Measurements from ENCODE around the gene NALCN.

Gene NALCN

GRCh38 chr13:101170306-101170705 is 246.0 kb downstream of the NALCN start:
- Histone ChIP-seq H3K27me3 (ENCODE audit: insufficient read depth, insufficient read length) (no peaks in the 10 kb centered on the region), H3K9me3 (ENCODE audit: insufficient read depth, low read length) (peaks cover 8% of the 10 kb centered on the region; the same call in 1 of the 2 replicates), H3K36me3 (ENCODE audit: insufficient read depth, insufficient read length, low read length) (no peaks in the 10 kb centered on the region), H3K9ac (ENCODE audit: insufficient read length, low read depth) (no peak overlapping the region), H3K4me1 (ENCODE audit: insufficient read depth, insufficient read length) (no peaks in the 10 kb centered on the region), H3K4me3 (ENCODE audit: insufficient read length, low read depth) (no peak overlapping the region)
- DNase-seq (ENCODE audit: low read depth, low spot score), result no peak
- TF ChIP-seq ZNF274 (IDR thresholded peaks at IDR 0.05; ENCODE audit: low read depth, low read length) (no peak), YY1 (IDR thresholded peaks at IDR 0.05; ENCODE audit: insufficient read depth, insufficient read length) (no peak)

- no peaks in the 10 kb centered on the region for H3K4me1 ChIP-seq (ENCODE audit: insufficient read depth, insufficient read length)
- H3K27me3 ChIP-seq (ENCODE audit: insufficient read depth, insufficient read length), result no peaks in the 10 kb centered on the region
- no peak overlapping the region for H3K9ac ChIP-seq (ENCODE audit: insufficient read length, low read depth)
- TF ChIP-seq YY1 (IDR thresholded peaks at IDR 0.05; ENCODE audit: insufficient read depth, insufficient read length), result no peak
- TF ChIP-seq ZNF274 (IDR thresholded peaks at IDR 0.05; ENCODE audit: low read depth, low read length), result no peak
- TF ChIP-seq SUZ12 (IDR thresholded peaks at IDR 0.05; ENCODE audit: extremely low read depth, insufficient read depth, insufficient read length), result no peak
- H3K9me3 ChIP-seq (ENCODE audit: insufficient read depth, low read length), result no peaks in the 10 kb centered on the region
- no peak overlapping the region for H3K4me3 ChIP-seq (ENCODE audit: insufficient read length, low read depth)
- no peak for DNase-seq (ENCODE audit: low read depth, low spot score)
- H3K36me3 ChIP-seq (ENCODE audit: insufficient read depth, insufficient read length, low read length), result no peaks in the 10 kb centered on the region
These were observed 259.0 kb downstream of the NALCN start for GRCh38 chr13:101157261-101157660.

GRCh38 chr13:101155920-101156319 is 260.4 kb downstream of the NALCN start:
- Histone ChIP-seq H3K27me3 (ENCODE audit: insufficient read depth, insufficient read length) (no peaks in the 10 kb centered on the region), H3K9me3 (ENCODE audit: insufficient read depth, low read length) (no peaks in the 10 kb centered on the region), H3K9ac (ENCODE audit: insufficient read length, low read depth) (no peak overlapping the region), H3K4me3 (ENCODE audit: insufficient read length, low read depth) (no peak overlapping the region), H3K4me1 (ENCODE audit: insufficient read depth, insufficient read length) (no peaks in the 10 kb centered on the region), H3K36me3 (ENCODE audit: insufficient read depth, insufficient read length, low read length) (no peaks in the 10 kb centered on the region)
- TF ChIP-seq ZNF274 (IDR thresholded peaks at IDR 0.05; ENCODE audit: low read depth, low read length) (no peak), SUZ12 (IDR thresholded peaks at IDR 0.05; ENCODE audit: extremely low read depth, insufficient read depth, insufficient read length) (no peak), YY1 (IDR thresholded peaks at IDR 0.05; ENCODE audit: insufficient read depth, insufficient read length) (no peak)
- DNase-seq (ENCODE audit: low read depth, low spot score), result no peak

- no peak overlapping the region for H3K4me3 ChIP-seq (ENCODE audit: insufficient read length, low read depth)
- TF ChIP-seq YY1 (IDR thresholded peaks at IDR 0.05; ENCODE audit: insufficient read depth, insufficient read length) (no peak), SUZ12 (IDR thresholded peaks at IDR 0.05; ENCODE audit: extremely low read depth, insufficient read depth, insufficient read length) (no peak), ZNF274 (IDR thresholded peaks at IDR 0.05; ENCODE audit: low read depth, low read length) (no peak)
- H3K9ac ChIP-seq (ENCODE audit: insufficient read length, low read depth), result no peak overlapping the region
- DNase-seq (ENCODE audit: low read depth, low spot score), result no peak
- H3K4me1 ChIP-seq (ENCODE audit: insufficient read depth, insufficient read length), result no peaks in the 10 kb centered on the region
- H3K9me3 ChIP-seq (ENCODE audit: insufficient read depth, low read length), result no peaks in the 10 kb centered on the region
- H3K36me3 ChIP-seq (ENCODE audit: insufficient read depth, insufficient read length, low read length), result no peaks in the 10 kb centered on the region
- no peaks in the 10 kb centered on the region for H3K27me3 ChIP-seq (ENCODE audit: insufficient read depth, insufficient read length)
These were observed 264.1 kb downstream of the NALCN start for GRCh38 chr13:101152184-101152583.

GRCh38 chr13:101150998-101151397 is 265.3 kb downstream of the NALCN start:
- no peaks in the 10 kb centered on the region for H3K9me3 ChIP-seq (ENCODE audit: insufficient read depth, low read length)
- no peaks in the 10 kb centered on the region for H3K36me3 ChIP-seq (ENCODE audit: insufficient read depth, insufficient read length, low read length)
- H3K4me1 ChIP-seq (ENCODE audit: insufficient read depth, insufficient read length), result no peaks in the 10 kb centered on the region
- TF ChIP-seq SUZ12 (IDR thresholded peaks at IDR 0.05; ENCODE audit: extremely low read depth, insufficient read depth, insufficient read length), result no peak
- no peak for TF ChIP-seq YY1 (IDR thresholded peaks at IDR 0.05; ENCODE audit: insufficient read depth, insufficient read length)
- TF ChIP-seq ZNF274 (IDR thresholded peaks at IDR 0.05; ENCODE audit: low read depth, low read length), result no peak
- H3K4me3 ChIP-seq (ENCODE audit: insufficient read length, low read depth), result no peak overlapping the region
- no peak overlapping the region for H3K9ac ChIP-seq (ENCODE audit: insufficient read length, low read depth)
- no peaks in the 10 kb centered on the region for H3K27me3 ChIP-seq (ENCODE audit: insufficient read depth, insufficient read length)
- DNase-seq (ENCODE audit: low read depth, low spot score), result no peak

GRCh38 chr13:101149735-101150384 is 266.4 kb downstream of the NALCN start:
- no peak for DNase-seq (ENCODE audit: low read depth, low spot score)
- Histone ChIP-seq H3K27me3 (ENCODE audit: insufficient read depth, insufficient read length) (no peaks in the 10 kb centered on the region), H3K4me3 (ENCODE audit: insufficient read length, low read depth) (no peak overlapping the region), H3K36me3 (ENCODE audit: insufficient read depth, insufficient read length, low read length) (no peaks in the 10 kb centered on the region), H3K9ac (ENCODE audit: insufficient read length, low read depth) (no peak overlapping the region), H3K4me1 (ENCODE audit: insufficient read depth, insufficient read length) (no peaks in the 10 kb centered on the region), H3K9me3 (ENCODE audit: insufficient read depth, low read length) (no peaks in the 10 kb centered on the region)
- TF ChIP-seq SUZ12 (IDR thresholded peaks at IDR 0.05; ENCODE audit: extremely low read depth, insufficient read depth, insufficient read length), result no peak
- TF ChIP-seq YY1 (IDR thresholded peaks at IDR 0.05; ENCODE audit: insufficient read depth, insufficient read length), result no peak
- TF ChIP-seq ZNF274 (IDR thresholded peaks at IDR 0.05; ENCODE audit: low read depth, low read length), result no peak

GRCh38 chr13:101146101-101146898 is 270.0 kb downstream of the NALCN start:
- TF ChIP-seq YY1 (IDR thresholded peaks at IDR 0.05; ENCODE audit: insufficient read depth, insufficient read length) (no peak), ZNF274 (IDR thresholded peaks at IDR 0.05; ENCODE audit: low read depth, low read length) (no peak), SUZ12 (IDR thresholded peaks at IDR 0.05; ENCODE audit: extremely low read depth, insufficient read depth, insufficient read length) (no peak)
- no peaks in the 10 kb centered on the region for H3K36me3 ChIP-seq (ENCODE audit: insufficient read depth, insufficient read length, low read length)
- no peaks in the 10 kb centered on the region for H3K27me3 ChIP-seq (ENCODE audit: insufficient read depth, insufficient read length)
- H3K9me3 ChIP-seq (ENCODE audit: insufficient read depth, low read length), result no peaks in the 10 kb centered on the region
- H3K4me1 ChIP-seq (ENCODE audit: insufficient read depth, insufficient read length), result no peaks in the 10 kb centered on the region
- H3K4me3 ChIP-seq (ENCODE audit: insufficient read length, low read depth), result no peak overlapping the region
- DNase-seq (ENCODE audit: low read depth, low spot score), result no peak
- no peak overlapping the region for H3K9ac ChIP-seq (ENCODE audit: insufficient read length, low read depth)
